Subcutaneous abdominal adipose tissue (tissue), 5 donors: ENCODE measurements around the gene RECQL.
A peak's percentile ranks its signal among the peaks of the same experiment; 100 is the strongest.

Source experiments
- H3K27ac ChIP-seq: one replicate; pipeline ENCODE4 v1.7.0; 2013; ENCODE audit warnings: low read depth, mild to moderate bottlenecking, inconsistent platforms, low read length, moderate library complexity
- H3K27me3 ChIP-seq, 5 donors: one replicate each; pipeline ENCODE4 v1.7.0; 2013; ENCODE audit warnings: low read length in 5 of 5, inconsistent platforms in 1 of 5; ENCODE audit not compliant: control insufficient read depth in 5 of 5, insufficient read depth in 4 of 5
- H3K36me3 ChIP-seq, 5 donors: one replicate each; pipeline ENCODE4 v1.7.0; 2013; ENCODE audit warnings: low read length in 5 of 5; ENCODE audit not compliant: control insufficient read depth in 5 of 5, insufficient read depth in 5 of 5
- H3K4me1 ChIP-seq, 5 donors: one replicate each; pipeline ENCODE4 v1.7.0; 2013; ENCODE audit warnings: low read length in 5 of 5, mild to moderate bottlenecking in 3 of 5, moderate library complexity in 1 of 5; ENCODE audit not compliant: control insufficient read depth in 5 of 5, insufficient read depth in 5 of 5
- H3K4me3 ChIP-seq, 5 donors: one replicate each; pipeline ENCODE4 v1.7.0; 2013; ENCODE audit warnings: low read length in 5 of 5, low read depth in 1 of 5
- H3K9ac ChIP-seq, 5 donors: one replicate each; pipeline ENCODE4 v1.7.0; 2013; ENCODE audit warnings: low read length in 5 of 5, mild to moderate bottlenecking in 4 of 5, moderate library complexity in 3 of 5
- H3K9me3 ChIP-seq, 5 donors: one replicate each; pipeline ENCODE4 v1.7.0; 2013; ENCODE audit warnings: low read length in 5 of 5; ENCODE audit not compliant: control insufficient read depth in 5 of 5
- donor health status: healthy.
- donor health status: healthy.
- donor health status: healthy.
- donor health status: healthy.
- donor health status: healthy.

RECQL gene, protein sequence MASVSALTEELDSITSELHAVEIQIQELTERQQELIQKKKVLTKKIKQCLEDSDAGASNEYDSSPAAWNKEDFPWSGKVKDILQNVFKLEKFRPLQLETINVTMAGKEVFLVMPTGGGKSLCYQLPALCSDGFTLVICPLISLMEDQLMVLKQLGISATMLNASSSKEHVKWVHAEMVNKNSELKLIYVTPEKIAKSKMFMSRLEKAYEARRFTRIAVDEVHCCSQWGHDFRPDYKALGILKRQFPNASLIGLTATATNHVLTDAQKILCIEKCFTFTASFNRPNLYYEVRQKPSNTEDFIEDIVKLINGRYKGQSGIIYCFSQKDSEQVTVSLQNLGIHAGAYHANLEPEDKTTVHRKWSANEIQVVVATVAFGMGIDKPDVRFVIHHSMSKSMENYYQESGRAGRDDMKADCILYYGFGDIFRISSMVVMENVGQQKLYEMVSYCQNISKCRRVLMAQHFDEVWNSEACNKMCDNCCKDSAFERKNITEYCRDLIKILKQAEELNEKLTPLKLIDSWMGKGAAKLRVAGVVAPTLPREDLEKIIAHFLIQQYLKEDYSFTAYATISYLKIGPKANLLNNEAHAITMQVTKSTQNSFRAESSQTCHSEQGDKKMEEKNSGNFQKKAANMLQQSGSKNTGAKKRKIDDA

GRCh38 chr12:21501258-21502163, at the start of gene RECQL, which contains the start of gene GOLT1B:
Gene RECQL (minus strand): TSS chr12:21501635. CDS start chr12:21499570, 2,065 bp downstream.
Gene GOLT1B (plus strand): TSS chr12:21501789. CDS start chr12:21501924, 135 bp downstream.
- Histone ChIP-seq H3K9me3 (no peaks in the 10 kb centered on the region), H3K36me3 (peaks cover 17 to 24% (median 19%) of the 10 kb centered on the region in 5 donors), H3K27ac (peak within 1 kb of the TSS; percentile 91), H3K9ac (peak within 1 kb of the TSS; percentile 70 to 98 (median 95)), H3K4me3 (peak within 1 kb of the TSS; percentile 83 to 98 (median 93)), H3K4me1 (peaks cover 0 to 47% (median 38%) of the 10 kb centered on the region in 5 donors), H3K27me3 (no peaks in the 10 kb centered on the region)

DNA sequence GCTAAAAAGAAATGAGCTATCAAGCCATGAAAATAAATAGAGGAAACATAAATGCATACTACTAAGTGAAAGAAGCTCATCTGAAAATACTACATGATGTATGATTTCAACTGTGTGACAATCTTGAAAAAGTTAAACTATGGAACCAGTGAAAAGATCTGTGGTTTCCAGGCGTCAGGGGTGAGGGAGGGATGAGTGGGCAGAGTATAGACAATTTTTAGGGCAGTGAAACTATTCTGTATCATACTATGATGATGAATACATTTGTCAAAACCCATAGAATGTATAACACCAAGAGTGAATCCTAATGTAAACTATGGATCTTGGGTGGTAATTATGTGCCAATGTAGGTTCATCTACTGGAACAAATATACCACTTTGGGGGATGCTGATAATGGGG, 46.0 kb upstream of the RECQL start:
- Histone ChIP-seq H3K27me3 (no peaks in the 10 kb centered on the region), H3K9me3 (no peaks in the 10 kb centered on the region), H3K9ac (no peak overlapping the region), H3K4me1 (peaks cover 0 to 3% (median 0%) of the 10 kb centered on the region in 5 donors), H3K4me3 (no peak overlapping the region), H3K36me3 (no peaks in the 10 kb centered on the region), H3K27ac (no peak overlapping the region)

- Histone ChIP-seq H3K4me3 (no peak overlapping the region), H3K27me3 (no peaks in the 10 kb centered on the region), H3K9ac (no peak overlapping the region), H3K9me3 (no peaks in the 10 kb centered on the region), H3K4me1 (peaks cover 0 to 1% (median 0%) of the 10 kb centered on the region in 5 donors), H3K36me3 (no peaks in the 10 kb centered on the region), H3K27ac (no peak overlapping the region)
Observed at GRCh38 chr12:21546716-21547115, 45.3 kb upstream of the RECQL start.

DNA sequence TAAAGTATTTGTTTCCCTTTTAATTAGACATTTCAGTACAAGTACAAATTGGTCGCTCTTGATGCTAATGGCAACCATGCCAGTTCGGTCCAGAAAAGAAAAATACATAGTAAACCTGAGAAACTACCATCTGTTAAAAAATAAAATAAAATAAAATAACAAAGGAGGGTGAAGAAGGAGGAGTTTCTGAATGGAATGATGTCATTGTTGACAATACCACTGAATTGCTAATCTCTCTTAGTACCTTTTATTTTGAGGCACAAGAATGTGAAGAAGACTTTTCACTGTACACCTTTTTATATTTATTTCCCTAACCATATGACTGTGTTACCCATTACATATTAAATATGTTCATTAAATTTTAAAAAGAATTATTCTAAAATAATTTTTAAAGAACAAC, 44.1 kb upstream of the RECQL start:
- no peaks in the 10 kb centered on the region for H3K36me3 ChIP-seq
- no peaks in the 10 kb centered on the region for H3K4me1 ChIP-seq
- no peaks in the 10 kb centered on the region for H3K27me3 ChIP-seq
- H3K4me3 ChIP-seq, result no peak overlapping the region
- H3K27ac ChIP-seq, result no peak overlapping the region
- H3K9ac ChIP-seq, result no peak overlapping the region
- H3K9me3 ChIP-seq, result no peaks in the 10 kb centered on the region

- Histone ChIP-seq H3K4me3 (no peak overlapping the region), H3K27ac (no peak overlapping the region), H3K9ac (no peak overlapping the region), H3K27me3 (no peaks in the 10 kb centered on the region), H3K9me3 (no peaks in the 10 kb centered on the region), H3K36me3 (no peaks in the 10 kb centered on the region), H3K4me1 (no peaks in the 10 kb centered on the region)
Observed at GRCh38 chr12:21543151-21543550, 41.7 kb upstream of the RECQL start.

GRCh38 chr12:21542403-21542802, 41.0 kb upstream of the RECQL start:
- no peaks in the 10 kb centered on the region for H3K4me1 ChIP-seq
- no peak overlapping the region for H3K27ac ChIP-seq
- no peak overlapping the region for H3K9ac ChIP-seq
- H3K27me3 ChIP-seq, result no peaks in the 10 kb centered on the region
- no peak overlapping the region for H3K4me3 ChIP-seq
- H3K36me3 ChIP-seq, result no peaks in the 10 kb centered on the region
- no peaks in the 10 kb centered on the region for H3K9me3 ChIP-seq

- H3K36me3 ChIP-seq, result no peaks in the 10 kb centered on the region
- no peak overlapping the region for H3K4me3 ChIP-seq
- no peaks in the 10 kb centered on the region for H3K27me3 ChIP-seq
- H3K4me1 ChIP-seq, result no peaks in the 10 kb centered on the region
- H3K9ac ChIP-seq, result no peak overlapping the region
- no peaks in the 10 kb centered on the region for H3K9me3 ChIP-seq
- H3K27ac ChIP-seq, result no peak overlapping the region
Observed at GRCh38 chr12:21541773-21542172, 40.3 kb upstream of the RECQL start.

- Histone ChIP-seq H3K27me3 (no peaks in the 10 kb centered on the region), H3K4me3 (no peak overlapping the region), H3K9ac (no peak overlapping the region), H3K9me3 (no peaks in the 10 kb centered on the region), H3K36me3 (peaks cover 0 to 3% (median 0%) of the 10 kb centered on the region in 5 donors), H3K27ac (no peak overlapping the region), H3K4me1 (no peaks in the 10 kb centered on the region)
Observed at GRCh38 chr12:21539797-21540196, 38.4 kb upstream of the RECQL start.

DNA sequence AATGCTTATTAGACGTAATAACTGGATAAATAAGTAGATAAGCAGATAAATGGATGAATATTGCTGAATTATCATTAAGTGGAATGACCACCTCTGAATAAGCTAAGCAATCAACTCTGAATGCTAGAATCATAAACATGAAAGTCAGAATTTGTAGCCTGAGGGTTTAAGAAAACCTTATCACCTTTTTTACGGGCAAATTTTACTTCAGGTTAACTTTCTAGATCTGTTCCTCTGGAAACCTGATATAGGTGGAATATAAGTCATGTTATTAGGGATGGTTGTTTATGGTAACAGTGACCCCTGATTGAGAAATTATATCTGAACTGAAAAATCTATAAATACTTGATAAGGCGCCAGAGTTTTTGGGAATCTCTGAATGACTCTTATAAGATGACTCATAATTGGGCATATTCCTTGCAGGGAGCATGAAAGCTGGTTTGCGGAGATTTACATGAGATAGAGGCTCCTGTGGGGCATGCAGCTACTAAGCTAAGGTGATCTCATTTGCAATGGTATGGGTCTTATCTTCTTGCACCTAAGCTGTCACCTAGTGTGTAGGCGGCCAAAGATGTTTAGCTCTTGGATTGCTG, 36.7 kb upstream of the RECQL start:
- H3K36me3 ChIP-seq, result peaks cover 0 to 3% (median 0%) of the 10 kb centered on the region in 5 donors
- no peaks in the 10 kb centered on the region for H3K9me3 ChIP-seq
- H3K9ac ChIP-seq, result no peak overlapping the region
- H3K27ac ChIP-seq, result no peak overlapping the region
- H3K4me1 ChIP-seq, result no peaks in the 10 kb centered on the region
- no peak overlapping the region for H3K4me3 ChIP-seq
- no peaks in the 10 kb centered on the region for H3K27me3 ChIP-seq
